ENCODE results near the gene C6orf62. TPM values are rescaled to one million over a fixed set of nuclear protein-coding genes. Genes with fewer than 3 reads are reported as not detected.

Gene C6orf62
- total RNA-seq, 2 experiments from 2014 or later: 103 to 106 TPM

- ChIA-PET POLR2A (no interaction called here), CTCF (interaction anchor here (0.9 to 13.2 kb wide), 3 partner anchors 27 to 147 kb away, joined by 4 to 141 read pairs (median 5); partner anchors contain the start of genes ACOT13 and TDP2)
- Mint-ChIP-seq H3K27me3 (no peaks in the 10 kb centered on the region), H3K27ac (no peak overlapping the region), H3K4me1 (ENCODE audit: low read depth) (peaks cover 30% of the 10 kb centered on the region), H3K9me3 (no peaks in the 10 kb centered on the region), H3K36me3 (ENCODE audit: low read depth) (peaks cover 6% of the 10 kb centered on the region), H3K4me3 (no peak overlapping the region)
- TF ChIP-seq CTCF (IDR thresholded peaks at IDR 0.05): no peak
- DNase-seq (no peak), ATAC-seq (no peak)
- intact Hi-C loops (cut with micrococcal nuclease): no loop called here
Measured at GRCh38 chr6:24694198-24694597, 24.8 kb downstream of the C6orf62 start.

- ATAC-seq (peak; percentile 55), DNase-seq (no peak)
- Mint-ChIP-seq H3K27me3 (no peaks in the 10 kb centered on the region), H3K27ac (peak overlapping the region; percentile 3), H3K9me3 (no peaks in the 10 kb centered on the region), H3K36me3 (ENCODE audit: low read depth) (no peaks in the 10 kb centered on the region), H3K4me3 (no peak overlapping the region), H3K4me1 (ENCODE audit: low read depth) (peaks cover 28% of the 10 kb centered on the region)
- POLR2A ChIA-PET: interaction anchor here (0.7 kb wide), 1 partner anchor 26 kb away, joined by 3 read pairs; the partner anchor contains the start of genes ACOT13 and TDP2
- CTCF ChIA-PET: interaction anchor here (1.1 to 13.2 kb wide), 4 partner anchors 9 to 146 kb away, joined by 3 to 141 read pairs (median 4); partner anchors contain the start of genes ACOT13 and TDP2
- TF ChIP-seq CTCF (IDR thresholded peaks at IDR 0.05): no peak
- intact Hi-C loops (cut with micrococcal nuclease): no loop called here
Measured at GRCh38 chr6:24692848-24693592, 25.9 kb downstream of the C6orf62 start.

- H3K36me3 Mint-ChIP-seq (ENCODE audit: low read depth): peaks cover under 1% of the 10 kb centered on the region
- DNase-seq: no peak
Measured at GRCh38 chr6:24692415-24692814, 26.5 kb downstream of the C6orf62 start.

GRCh38 chr6:24692003-24692402 is 27.0 kb downstream of the C6orf62 start:
- no peak for TF ChIP-seq CTCF (IDR thresholded peaks at IDR 0.05)
- Mint-ChIP-seq H3K36me3 (ENCODE audit: low read depth) (peaks cover 4% of the 10 kb centered on the region), H3K4me1 (ENCODE audit: low read depth) (peaks cover 28% of the 10 kb centered on the region), H3K27ac (peak overlapping the region; percentile 62), H3K27me3 (no peaks in the 10 kb centered on the region), H3K4me3 (no peak overlapping the region), H3K9me3 (no peaks in the 10 kb centered on the region)
- no peak for ATAC-seq
- ChIA-PET CTCF (interaction anchor here (1.2 to 13.2 kb wide), 3 partner anchors 25 to 145 kb away, joined by 3 to 141 read pairs (median 5); partner anchors contain the start of genes ACOT13 and TDP2), POLR2A (interaction anchor here (1.3 kb wide), 1 partner anchor 9 kb away, joined by 3 read pairs; no protein-coding TSS in a partner anchor)
- no peak for DNase-seq
- intact Hi-C loops (cut with micrococcal nuclease): no loop called here

More at GRCh38 chr6:24692415-24692814, 26.5 kb downstream of the C6orf62 start:
- Mint-ChIP-seq H3K9me3 (no peaks in the 10 kb centered on the region), H3K27me3 (no peaks in the 10 kb centered on the region), H3K27ac (no peak overlapping the region), H3K4me3 (no peak overlapping the region), H3K4me1 (ENCODE audit: low read depth) (peaks cover 28% of the 10 kb centered on the region)
- ChIA-PET CTCF (interaction anchor here (1.1 to 13.2 kb wide), 3 partner anchors 8 to 110 kb away, joined by 3 to 141 read pairs (median 3); partner anchors contain the start of genes ACOT13 and TDP2), POLR2A (interaction anchor here (1.3 kb wide), 1 partner anchor 10 kb away, joined by 3 read pairs; no protein-coding TSS in a partner anchor)
- ATAC-seq: no peak
- intact Hi-C loops (cut with micrococcal nuclease): no loop called here
- no peak for TF ChIP-seq CTCF (IDR thresholded peaks at IDR 0.05)

GRCh38 chr6:24691550-24691949 is 27.4 kb downstream of the C6orf62 start:
- CTCF ChIA-PET: interaction anchor here (1.2 to 13.2 kb wide), 2 partner anchors 109 to 144 kb away, joined by 5 to 141 read pairs; no protein-coding TSS in a partner anchor
- POLR2A ChIA-PET: interaction anchor here (1.3 kb wide), 1 partner anchor 9 kb away, joined by 3 read pairs; no protein-coding TSS in a partner anchor
- Mint-ChIP-seq H3K36me3 (ENCODE audit: low read depth) (peaks cover 4% of the 10 kb centered on the region), H3K9me3 (no peaks in the 10 kb centered on the region), H3K27me3 (no peaks in the 10 kb centered on the region), H3K4me1 (ENCODE audit: low read depth) (peaks cover 28% of the 10 kb centered on the region), H3K27ac (peak overlapping the region; percentile 62), H3K4me3 (no peak overlapping the region)
- DNase-seq: no peak
- TF ChIP-seq CTCF (IDR thresholded peaks at IDR 0.05): no peak
- intact Hi-C loops (cut with micrococcal nuclease): no loop called here
- ATAC-seq: peak; percentile 28

Data from activated CD8-positive, alpha-beta T cell treated with anti-CD3 and anti-CD28 coated beads for 36 hours (primary cell).